ENCODE data around the gene PTTG1IP. TPM values are rescaled to one million over a fixed set of nuclear protein-coding genes. Genes with fewer than 3 reads are reported as not detected.

PTTG1IP gene
- total RNA-seq, 1 donor = 245 TPM

DNA sequence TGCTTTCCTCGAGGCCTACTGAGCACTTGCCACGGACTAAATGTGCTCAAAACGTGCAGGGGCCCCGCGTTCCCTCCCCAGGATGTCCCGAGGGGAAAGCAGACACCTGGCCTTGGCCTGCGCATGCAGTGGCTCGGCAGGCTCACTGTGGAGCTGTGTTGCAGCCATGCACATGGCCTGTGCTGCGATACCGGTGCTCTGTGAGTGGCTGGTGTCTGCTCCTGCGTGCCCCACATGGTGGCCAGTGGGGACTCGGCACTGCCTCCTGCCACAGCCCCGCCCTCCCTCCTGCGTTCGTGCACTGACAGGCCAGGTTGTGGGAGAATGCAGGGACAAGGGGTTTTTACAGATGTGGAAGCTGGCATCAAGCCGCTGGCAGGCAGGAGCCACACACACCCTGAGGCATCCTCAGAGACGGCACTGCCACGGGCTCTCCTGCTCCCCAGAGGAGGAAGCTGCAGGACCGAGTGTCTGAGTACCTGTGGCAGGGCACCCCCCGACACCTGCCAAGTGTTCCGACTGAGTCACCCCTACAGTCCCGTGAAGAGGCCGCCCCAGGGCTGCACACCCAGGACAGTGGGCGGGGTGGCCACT lies 16.9 kb upstream of the PTTG1IP start:
- H3K4me3 ChIP-seq (ENCODE audit: low read depth, low read length) = no peak overlapping the region
- TF ChIP-seq, protein P1, sequence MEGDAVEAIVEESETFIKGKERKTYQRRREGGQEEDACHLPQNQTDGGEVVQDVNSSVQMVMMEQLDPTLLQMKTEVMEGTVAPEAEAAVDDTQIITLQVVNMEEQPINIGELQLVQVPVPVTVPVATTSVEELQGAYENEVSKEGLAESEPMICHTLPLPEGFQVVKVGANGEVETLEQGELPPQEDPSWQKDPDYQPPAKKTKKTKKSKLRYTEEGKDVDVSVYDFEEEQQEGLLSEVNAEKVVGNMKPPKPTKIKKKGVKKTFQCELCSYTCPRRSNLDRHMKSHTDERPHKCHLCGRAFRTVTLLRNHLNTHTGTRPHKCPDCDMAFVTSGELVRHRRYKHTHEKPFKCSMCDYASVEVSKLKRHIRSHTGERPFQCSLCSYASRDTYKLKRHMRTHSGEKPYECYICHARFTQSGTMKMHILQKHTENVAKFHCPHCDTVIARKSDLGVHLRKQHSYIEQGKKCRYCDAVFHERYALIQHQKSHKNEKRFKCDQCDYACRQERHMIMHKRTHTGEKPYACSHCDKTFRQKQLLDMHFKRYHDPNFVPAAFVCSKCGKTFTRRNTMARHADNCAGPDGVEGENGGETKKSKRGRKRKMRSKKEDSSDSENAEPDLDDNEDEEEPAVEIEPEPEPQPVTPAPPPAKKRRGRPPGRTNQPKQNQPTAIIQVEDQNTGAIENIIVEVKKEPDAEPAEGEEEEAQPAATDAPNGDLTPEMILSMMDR (IDR thresholded peaks at IDR 0.05; ENCODE audit: insufficient read depth, low read depth, low read length) = no peak
- no peak for DNase-seq (ENCODE audit: low read depth)

DNA sequence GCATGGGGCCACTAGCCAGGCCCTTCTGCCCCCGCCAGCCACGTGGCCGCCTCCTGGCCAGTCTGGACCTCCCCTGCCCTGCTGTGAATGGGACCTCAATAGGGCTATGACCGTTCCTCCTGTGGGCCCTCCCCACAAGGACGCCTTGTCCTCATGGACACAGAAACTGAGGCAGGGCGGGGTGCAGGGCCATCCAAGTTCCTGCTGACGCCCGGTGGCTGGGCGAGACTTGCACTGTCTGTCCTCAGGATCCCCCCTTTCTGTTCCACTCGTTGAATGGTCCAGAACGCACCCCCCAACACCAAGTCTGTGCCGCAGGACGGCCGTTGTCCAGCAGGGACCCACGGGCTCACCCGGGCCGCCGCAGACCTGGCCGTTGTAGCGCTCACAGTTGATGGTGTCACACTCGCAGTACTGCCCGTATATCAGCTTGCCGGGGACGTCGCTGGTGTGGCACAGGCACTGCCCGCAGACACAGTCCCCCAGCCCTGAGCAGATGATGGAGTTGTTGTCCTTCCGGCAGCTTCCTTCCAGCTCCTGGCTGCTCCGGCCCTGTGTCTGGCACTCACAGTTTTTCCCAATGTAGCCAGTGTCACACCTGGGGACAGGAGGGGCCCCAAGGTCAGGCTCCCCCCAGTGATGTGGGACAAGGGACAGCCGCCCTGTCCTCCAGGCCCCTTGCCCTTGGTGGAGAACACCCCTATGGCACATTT lies 16.3 kb upstream of the PTTG1IP start:
- TF ChIP-seq, protein P1 (IDR thresholded peaks at IDR 0.05; ENCODE audit: insufficient read depth, low read depth, low read length) = no peak
- no peak overlapping the region for H3K4me3 ChIP-seq (ENCODE audit: low read depth, low read length)

DNA sequence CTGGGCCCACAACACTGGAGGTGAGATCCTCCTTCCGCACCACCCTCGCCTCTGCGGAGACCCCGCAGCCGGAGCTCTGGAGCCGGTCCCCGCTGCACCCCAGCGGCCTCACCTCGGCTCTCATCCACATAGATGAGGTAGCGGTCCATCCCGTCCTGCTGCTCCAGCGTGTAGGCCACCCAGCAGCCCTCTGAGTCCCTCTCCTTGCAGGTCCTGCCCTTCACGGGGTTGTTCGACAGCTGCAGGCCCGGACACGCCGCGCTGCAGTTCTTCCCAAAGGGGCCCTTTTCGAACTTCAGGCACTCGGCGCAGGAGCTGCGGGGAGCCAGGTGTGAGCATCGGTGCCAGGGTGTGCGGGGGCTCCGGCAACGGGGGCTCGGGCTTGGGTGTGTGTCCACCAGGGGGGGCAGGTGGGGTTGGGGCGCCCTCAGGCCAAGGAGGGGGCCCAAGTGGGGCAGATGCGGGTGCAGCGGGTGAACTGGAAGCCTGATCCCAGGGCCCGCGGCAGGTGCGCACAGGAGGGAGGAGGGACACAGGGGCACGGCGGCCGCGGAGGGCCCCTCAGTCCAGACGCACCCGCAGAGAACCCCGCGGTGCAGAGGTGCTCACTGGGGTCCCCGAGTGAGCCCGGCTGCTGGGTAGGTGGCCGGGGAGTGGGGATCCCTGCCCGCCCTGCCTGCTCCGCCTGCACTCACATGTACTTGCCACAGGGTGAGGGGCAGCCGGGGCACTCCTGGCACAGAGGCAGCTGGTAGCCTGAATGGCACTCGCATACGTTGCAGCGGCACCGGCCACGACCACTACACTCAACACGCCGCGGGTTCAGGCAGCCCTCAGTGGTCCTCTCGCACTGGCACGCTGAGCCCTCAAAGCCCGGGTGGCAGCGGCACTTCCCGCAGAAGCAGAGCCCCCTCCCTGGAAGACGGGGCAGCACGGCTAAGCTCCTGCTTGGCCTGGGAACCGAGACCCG lies 15.4 kb upstream of the PTTG1IP start:
- no peak for DNase-seq (ENCODE audit: low read depth)
- no peak overlapping the region for H3K4me3 ChIP-seq (ENCODE audit: low read depth, low read length)
- TF ChIP-seq, protein P1 (IDR thresholded peaks at IDR 0.05; ENCODE audit: insufficient read depth, low read depth, low read length) = no peak

More for the DNA sequence above, 16.3 kb upstream of the PTTG1IP start:
- DNase-seq (ENCODE audit: low read depth) = no peak

DNA sequence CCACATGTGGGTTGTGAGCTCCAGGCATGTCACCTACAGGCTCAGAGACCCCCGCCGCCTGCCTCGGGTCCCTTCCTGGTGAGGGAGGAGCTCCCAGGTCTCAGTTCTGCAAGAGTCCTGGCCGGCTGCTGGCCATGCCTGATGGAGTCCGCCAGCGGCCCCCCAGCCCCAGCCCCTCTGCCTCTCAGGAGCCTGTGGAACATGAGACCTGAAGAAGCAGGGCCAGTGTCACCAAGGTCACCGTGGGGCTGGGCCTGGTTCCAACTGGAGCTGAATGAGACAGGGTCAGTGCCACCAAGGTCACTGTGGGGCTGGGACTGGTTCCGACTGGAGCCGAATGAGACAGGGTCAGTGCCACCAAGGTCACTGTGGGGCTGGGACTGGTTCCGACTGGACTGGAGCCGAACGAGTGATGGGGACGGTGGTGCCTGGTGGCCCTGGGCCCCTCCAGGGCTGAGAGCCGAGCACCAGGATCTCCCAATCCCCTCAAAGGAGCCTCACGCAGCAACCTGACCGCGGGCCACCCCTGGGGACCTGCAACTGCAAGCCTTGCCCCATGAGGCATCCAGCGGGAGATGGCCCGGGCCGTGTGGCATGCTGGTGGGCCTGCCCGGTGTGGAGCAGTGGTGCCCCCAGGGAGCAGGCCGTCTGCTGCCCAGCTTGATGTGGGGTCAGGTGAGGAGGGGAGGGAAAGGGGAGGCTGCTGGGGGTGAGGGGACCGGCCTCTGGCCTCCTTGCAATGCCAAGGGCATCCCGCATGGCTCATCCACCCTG lies 14.5 kb upstream of the PTTG1IP start:
- TF ChIP-seq, protein P1 (IDR thresholded peaks at IDR 0.05; ENCODE audit: insufficient read depth, low read depth, low read length) = no peak
- no peak overlapping the region for H3K4me3 ChIP-seq (ENCODE audit: low read depth, low read length)
- DNase-seq (ENCODE audit: low read depth) = no peak

DNA sequence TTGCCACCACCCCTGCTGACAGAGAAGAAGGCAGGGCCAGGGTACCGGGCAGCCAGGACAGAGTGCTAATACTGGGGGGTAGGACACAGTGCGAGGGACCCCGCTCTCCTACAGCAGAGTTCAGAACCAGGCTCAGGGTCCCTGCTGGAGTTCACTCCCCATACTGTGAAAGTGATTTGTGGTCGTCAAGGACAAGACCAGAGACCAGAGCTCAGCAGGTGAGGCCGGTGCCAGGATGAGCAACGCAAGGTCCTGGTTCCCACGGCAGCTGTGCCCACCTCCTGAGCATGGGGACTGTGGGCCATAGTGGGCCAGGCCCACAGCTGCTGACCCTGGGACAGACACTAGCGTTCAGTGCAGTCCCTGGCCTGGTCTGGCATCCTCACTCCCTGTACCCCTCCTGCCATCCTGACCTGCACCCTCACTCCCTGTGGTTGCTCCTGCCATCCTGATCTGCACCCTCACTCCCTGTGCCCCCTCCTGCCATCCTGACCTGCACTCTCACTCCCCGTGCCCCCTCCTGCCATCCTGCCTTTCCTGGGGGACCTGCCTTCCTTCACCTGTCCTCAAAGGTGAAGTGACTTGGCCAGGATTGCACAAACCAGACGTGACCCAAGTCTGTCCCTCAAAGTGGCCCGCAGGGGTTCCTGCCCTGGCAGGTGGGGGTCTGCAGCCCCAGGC lies 13.8 kb upstream of the PTTG1IP start:
- DNase-seq (ENCODE audit: low read depth) = no peak
- no peak overlapping the region for H3K4me3 ChIP-seq (ENCODE audit: low read depth, low read length)
- TF ChIP-seq, protein P1 (IDR thresholded peaks at IDR 0.05; ENCODE audit: insufficient read depth, low read depth, low read length) = no peak
